PC-9 (cell line): ENCODE data around the gene NCKAP1.

Experiments used
- EZH2 ChIP-seq: fragments of 200-600 bp; sonication (generic); IDR thresholded peaks from 2 replicates; pipeline ENCODE4 v1.8.0; 2017; ENCODE audit warnings: antibody characterized with exemption, low read depth
- TF ChIP-seq, protein P1 (sequence below): fragments of 200-600 bp; sonication (generic); conservative IDR thresholded peaks from 2 replicates; pipeline ENCODE4 v1.6.1; 2017; ENCODE audit warnings: mixed run types, antibody characterized with exemption, mild to moderate bottlenecking, moderate library complexity

- TF ChIP-seq, protein P1, sequence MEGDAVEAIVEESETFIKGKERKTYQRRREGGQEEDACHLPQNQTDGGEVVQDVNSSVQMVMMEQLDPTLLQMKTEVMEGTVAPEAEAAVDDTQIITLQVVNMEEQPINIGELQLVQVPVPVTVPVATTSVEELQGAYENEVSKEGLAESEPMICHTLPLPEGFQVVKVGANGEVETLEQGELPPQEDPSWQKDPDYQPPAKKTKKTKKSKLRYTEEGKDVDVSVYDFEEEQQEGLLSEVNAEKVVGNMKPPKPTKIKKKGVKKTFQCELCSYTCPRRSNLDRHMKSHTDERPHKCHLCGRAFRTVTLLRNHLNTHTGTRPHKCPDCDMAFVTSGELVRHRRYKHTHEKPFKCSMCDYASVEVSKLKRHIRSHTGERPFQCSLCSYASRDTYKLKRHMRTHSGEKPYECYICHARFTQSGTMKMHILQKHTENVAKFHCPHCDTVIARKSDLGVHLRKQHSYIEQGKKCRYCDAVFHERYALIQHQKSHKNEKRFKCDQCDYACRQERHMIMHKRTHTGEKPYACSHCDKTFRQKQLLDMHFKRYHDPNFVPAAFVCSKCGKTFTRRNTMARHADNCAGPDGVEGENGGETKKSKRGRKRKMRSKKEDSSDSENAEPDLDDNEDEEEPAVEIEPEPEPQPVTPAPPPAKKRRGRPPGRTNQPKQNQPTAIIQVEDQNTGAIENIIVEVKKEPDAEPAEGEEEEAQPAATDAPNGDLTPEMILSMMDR = no peak
- TF ChIP-seq EZH2 = no peak
Observed at GRCh38 chr2:183078464-183079138, 40.3 kb upstream of the NCKAP1 start, which contains the start of gene DUSP19.
